Ascending aorta (tissue), 2 donors: ENCODE results near the gene ZIC4. TPM values are rescaled to one million over a fixed set of nuclear protein-coding genes. Genes with fewer than 3 reads are reported as not detected.

Source experiments
- DNase-seq, 2 donors: peaks; one replicate each; pipeline ENCODE4 v3.0.0-alpha.2; 2019; ENCODE audit warnings: low spot score in 2 of 2
- H3K27ac ChIP-seq, 2 donors: fragments of 200-600 bp; sonication (generic); one replicate each; pipeline ENCODE4 v1.5.1; 2016 to 2017; ENCODE audit warnings: mild to moderate bottlenecking in 1 of 2
- H3K27me3 ChIP-seq: fragments of 200-600 bp; sonication (generic); one replicate; pipeline ENCODE4 v1.5.1; 2017
- H3K36me3 ChIP-seq, 2 donors: fragments of 200-600 bp; sonication (generic); one replicate each; pipeline ENCODE4 v1.5.1; 2016
- H3K4me1 ChIP-seq, 2 donors: fragments of 200-600 bp; sonication (generic); one replicate each; pipeline ENCODE4 v1.5.1; 2016 to 2017; ENCODE audit warnings: mild to moderate bottlenecking in 1 of 2
- H3K4me3 ChIP-seq, 2 donors: fragments of 200-600 bp; sonication (generic); one replicate each; pipeline ENCODE4 v1.5.1; 2016 to 2017; ENCODE audit warnings: mild to moderate bottlenecking in 1 of 2
- H3K9me3 ChIP-seq, 2 donors: fragments of 200-600 bp; sonication (generic); one replicate each; pipeline ENCODE4 v1.5.1; 2016
- CTCF ChIP-seq, 3 experiments: fragments of 200-600 bp in 2 of 3; fragments of 450-650 bp in 1 of 3; sonication (generic) in 2 of 3; IDR thresholded peaks; one replicate each; pipeline ENCODE4 v1.5.1; 2016 to 2019; ENCODE audit warnings: antibody characterized with exemption in 3 of 3, mild to moderate bottlenecking in 1 of 3, moderate library complexity in 1 of 3
- intact Hi-C: fragments of 100-400 bp; cut with DNase I; formaldehyde crosslinking; loops from one replicate; pipeline ENCODE4 v1.15.1; 2023
- total RNA-seq: library from RNA; depleted of rRNA; stranded (reverse); fragments of >200 nt; gene quantifications from one replicate; pipeline ENCODE4 v1.1.0, GENCODE V29; 2016

The ZIC4 gene
- total RNA-seq, 1 donor from 2014 or later = not detected

- no peaks in the 10 kb centered on the region for H3K9me3 ChIP-seq
- no peak for TF ChIP-seq CTCF (IDR thresholded peaks at IDR 0.05)
- intact Hi-C loops = no loop called here
- peaks cover 0 to 6% of the 10 kb centered on the region in 2 donors for H3K4me1 ChIP-seq
- no peak overlapping the region for H3K4me3 ChIP-seq
- H3K27me3 ChIP-seq = peaks cover 33% of the 10 kb centered on the region
- DNase-seq = no peak
- H3K36me3 ChIP-seq = no peaks in the 10 kb centered on the region
- H3K27ac ChIP-seq = no peak overlapping the region
Observed at GRCh38 chr3:147423798-147424580, 17.6 kb upstream of the ZIC4 start.

- H3K27me3 ChIP-seq = peaks cover 38% of the 10 kb centered on the region
- DNase-seq = no peak
- H3K27ac ChIP-seq = no peak overlapping the region
- no peak overlapping the region for H3K4me3 ChIP-seq
- no peak for TF ChIP-seq CTCF (IDR thresholded peaks at IDR 0.05)
- no peaks in the 10 kb centered on the region for H3K36me3 ChIP-seq
- intact Hi-C loops = no loop called here
- H3K9me3 ChIP-seq = no peaks in the 10 kb centered on the region
- H3K4me1 ChIP-seq = peaks cover 0 to 7% of the 10 kb centered on the region in 2 donors
Observed at GRCh38 chr3:147423537-147423797, 17.1 kb upstream of the ZIC4 start.

GRCh38 chr3:147422601-147423536 lies 16.5 kb upstream of the ZIC4 start:
- no peak overlapping the region for H3K27ac ChIP-seq
- TF ChIP-seq CTCF (IDR thresholded peaks at IDR 0.05) = no peak
- intact Hi-C loops = no loop called here

GRCh38 chr3:147422196-147422595 lies 15.9 kb upstream of the ZIC4 start:
- no peak overlapping the region for H3K27ac ChIP-seq
- no peak for TF ChIP-seq CTCF (IDR thresholded peaks at IDR 0.05)
- peaks cover 40% of the 10 kb centered on the region for H3K27me3 ChIP-seq
- H3K9me3 ChIP-seq = no peaks in the 10 kb centered on the region
- no peak for DNase-seq
- H3K4me1 ChIP-seq = peaks cover 0 to 7% of the 10 kb centered on the region in 2 donors
- intact Hi-C loops = no loop called here
- no peak overlapping the region for H3K4me3 ChIP-seq
- H3K36me3 ChIP-seq = no peaks in the 10 kb centered on the region

More at GRCh38 chr3:147422601-147423536, 16.5 kb upstream of the ZIC4 start:
- DNase-seq = no peak
- Histone ChIP-seq H3K4me1 (peaks cover 0 to 7% of the 10 kb centered on the region in 2 donors), H3K36me3 (no peaks in the 10 kb centered on the region), H3K27me3 (peaks cover 40% of the 10 kb centered on the region), H3K9me3 (no peaks in the 10 kb centered on the region), H3K4me3 (no peak overlapping the region)

- intact Hi-C loops = no loop called here
- Histone ChIP-seq H3K27ac (no peak overlapping the region), H3K4me1 (peaks cover 0 to 7% of the 10 kb centered on the region in 2 donors), H3K9me3 (no peaks in the 10 kb centered on the region), H3K36me3 (no peaks in the 10 kb centered on the region), H3K27me3 (peaks cover 40% of the 10 kb centered on the region), H3K4me3 (peak overlapping the region in 1 of 2 donors; percentile 13)
- DNase-seq = no peak
- no peak for TF ChIP-seq CTCF (IDR thresholded peaks at IDR 0.05)
Observed at GRCh38 chr3:147421184-147421912, 15.0 kb upstream of the ZIC4 start.
